ENCODE data around the gene TMEM59L.

Gene TMEM59L

DNA sequence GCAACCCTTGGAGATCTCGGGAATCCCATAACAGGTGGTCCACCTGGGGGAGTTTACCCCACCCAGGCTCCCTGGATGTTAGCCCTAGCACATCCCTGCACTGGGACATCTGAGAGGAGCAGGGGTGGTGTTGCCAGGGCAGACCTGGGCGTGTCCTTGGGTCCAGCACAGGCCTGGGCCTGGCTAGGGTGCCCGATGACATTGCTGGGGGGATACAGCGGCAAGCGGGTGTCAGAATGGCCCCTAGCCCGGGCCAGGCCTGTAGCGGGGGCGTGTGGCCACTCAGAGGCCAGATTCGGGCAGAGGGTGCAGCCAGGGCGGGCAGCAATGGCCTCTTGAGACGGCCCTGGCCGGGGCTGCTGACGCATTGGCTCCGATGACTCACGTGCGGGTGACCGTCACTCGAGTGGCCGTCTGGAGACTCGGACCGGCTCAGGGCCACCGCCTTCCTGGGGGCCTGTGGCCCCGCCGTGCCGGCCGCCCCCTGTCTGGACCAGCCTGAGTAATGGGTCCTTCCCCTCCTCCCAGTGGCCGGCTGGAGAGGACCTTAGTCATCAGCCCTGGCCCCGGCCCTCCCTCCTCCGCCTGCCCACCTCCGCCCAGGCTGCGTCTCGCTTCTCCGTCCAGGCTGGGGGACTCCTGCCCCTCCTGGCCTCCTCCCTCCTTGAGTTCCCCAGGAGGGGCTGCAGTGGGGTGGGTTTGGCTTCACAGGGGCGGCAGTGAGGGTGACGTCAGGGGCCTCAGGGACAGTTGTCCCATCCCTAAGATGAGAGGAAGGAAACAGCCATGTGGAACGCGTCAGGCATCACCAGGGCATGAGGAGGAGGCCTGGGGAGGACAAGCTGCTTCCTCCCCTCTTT is 47.6 kb downstream of the TMEM59L start:
- DNase-seq = no peak

DNA sequence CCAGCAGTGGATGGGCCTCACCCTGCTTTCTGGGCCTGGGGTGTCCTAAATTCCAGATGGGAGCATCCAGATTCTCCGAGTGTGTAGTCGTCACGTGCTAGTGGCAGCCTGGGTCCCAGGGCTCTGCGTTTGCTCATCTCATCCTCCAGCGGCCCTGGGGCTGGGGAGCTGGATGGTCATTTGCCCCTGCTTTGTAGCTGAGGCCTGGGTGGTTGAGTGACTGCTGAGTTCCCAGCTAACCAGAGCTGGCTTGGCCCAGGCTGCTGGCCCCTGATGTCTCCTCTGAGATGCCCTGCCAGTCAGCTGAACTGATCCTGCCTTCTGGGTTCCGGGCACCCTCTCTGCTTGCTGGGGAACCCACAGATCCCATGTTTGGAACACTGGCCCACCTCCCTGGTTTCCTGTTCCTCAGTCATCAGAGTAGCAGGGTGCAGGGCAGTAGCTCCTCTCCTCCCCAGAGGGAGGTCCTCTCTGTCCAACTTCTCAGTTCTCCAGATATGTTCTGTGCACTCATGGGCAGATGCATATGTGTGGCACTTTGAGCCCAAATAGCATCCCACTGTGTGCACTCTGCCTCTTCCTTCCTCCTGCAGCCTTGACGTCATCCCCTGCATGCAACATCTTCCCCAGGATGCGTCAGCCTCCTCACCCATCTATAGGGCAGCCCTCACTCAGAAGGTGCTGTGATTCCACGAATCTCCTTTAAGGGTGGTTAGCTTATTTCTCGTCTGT is 48.4 kb downstream of the TMEM59L start:
- DNase-seq = no peak

DNA sequence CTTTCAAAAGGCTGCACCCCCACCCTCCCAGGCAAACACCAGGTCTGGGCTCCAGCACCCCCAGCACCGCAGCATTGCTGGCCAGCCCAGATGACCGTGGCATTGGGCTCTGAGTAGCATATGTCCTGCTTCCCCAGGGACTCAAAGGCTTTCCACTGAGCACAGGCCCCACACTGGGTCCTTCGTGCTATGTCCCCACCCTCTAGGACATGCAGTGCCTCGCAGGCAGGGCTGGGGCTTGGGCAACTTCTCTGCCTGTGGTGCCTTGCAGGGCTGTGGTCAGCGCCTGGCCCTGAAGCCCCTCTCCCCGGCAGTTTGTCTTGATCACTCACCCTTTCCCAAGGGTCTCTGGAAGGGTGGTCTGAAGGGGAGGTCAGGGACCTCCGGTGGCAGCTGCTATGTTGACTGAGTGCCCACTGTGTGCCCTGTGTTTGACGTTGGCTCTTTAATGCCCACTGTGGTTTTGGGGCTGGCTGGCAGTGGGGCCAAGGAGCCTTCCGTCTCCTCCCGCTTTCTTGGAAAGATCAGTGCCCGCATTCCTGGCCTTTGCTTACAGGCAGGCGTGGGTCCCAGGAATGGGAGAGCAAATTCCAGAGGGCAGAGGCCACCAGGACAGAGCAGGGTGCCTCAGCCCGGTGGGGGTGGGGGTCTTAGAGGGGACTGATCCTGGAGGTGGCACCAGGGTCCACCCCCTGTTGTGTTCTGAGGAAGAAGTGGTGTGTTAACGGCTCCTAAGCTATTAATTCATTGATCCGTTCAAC is 50.5 kb downstream of the TMEM59L start:
- DNase-seq = no peak

DNA sequence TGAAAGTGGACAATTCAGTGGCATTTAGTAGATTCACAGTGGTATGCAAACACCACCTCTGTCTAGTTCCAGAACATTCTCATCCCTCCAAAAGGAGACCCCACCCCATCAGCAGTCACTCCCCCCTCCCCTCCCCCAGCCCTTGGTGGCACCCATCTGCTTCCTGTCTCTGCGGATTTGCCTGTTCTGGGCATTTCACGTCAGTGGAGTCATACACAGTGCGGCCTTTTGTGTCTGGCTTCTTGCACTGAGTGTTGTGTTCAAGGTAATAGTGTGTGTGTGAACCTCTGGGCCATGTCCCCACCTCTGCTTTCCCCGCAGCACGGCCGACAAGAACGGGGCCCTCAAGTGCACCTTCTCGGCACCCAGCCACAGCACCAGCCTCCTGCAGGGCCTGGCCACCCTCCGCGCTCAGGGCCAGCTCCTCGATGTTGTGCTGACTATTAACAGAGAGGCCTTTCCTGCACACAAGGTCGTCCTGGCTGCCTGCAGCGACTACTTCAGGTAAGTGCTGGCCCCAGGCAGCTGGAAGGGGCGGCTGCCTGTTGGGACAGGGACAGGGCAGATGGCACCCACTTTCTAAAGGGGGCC is 51.4 kb downstream of the TMEM59L start:
- DNase-seq = no peak

GRCh38 chr19:18665771-18666202 is 53.1 kb downstream of the TMEM59L start:
- no peak for DNase-seq

DNA sequence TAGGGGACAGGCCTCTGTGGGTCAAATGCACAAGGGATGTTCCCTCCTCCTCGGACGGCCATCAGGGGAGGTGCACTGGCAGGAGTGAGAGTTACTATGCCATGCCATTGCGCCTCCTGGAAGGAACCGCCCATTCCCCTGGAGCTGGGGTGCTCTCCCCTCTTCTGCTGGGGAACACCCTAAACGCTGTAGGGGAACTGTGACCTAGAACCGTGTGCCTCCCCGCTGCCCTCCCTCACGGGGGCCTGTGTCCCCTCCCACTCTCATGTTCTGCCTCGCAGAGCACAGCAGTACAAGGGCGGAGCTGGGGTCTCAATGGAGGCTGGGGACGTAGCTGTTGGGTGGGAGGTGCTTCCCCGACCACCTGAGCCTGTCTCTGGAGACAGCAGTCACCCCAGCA is 53.6 kb downstream of the TMEM59L start:
- no peak for DNase-seq

DNA sequence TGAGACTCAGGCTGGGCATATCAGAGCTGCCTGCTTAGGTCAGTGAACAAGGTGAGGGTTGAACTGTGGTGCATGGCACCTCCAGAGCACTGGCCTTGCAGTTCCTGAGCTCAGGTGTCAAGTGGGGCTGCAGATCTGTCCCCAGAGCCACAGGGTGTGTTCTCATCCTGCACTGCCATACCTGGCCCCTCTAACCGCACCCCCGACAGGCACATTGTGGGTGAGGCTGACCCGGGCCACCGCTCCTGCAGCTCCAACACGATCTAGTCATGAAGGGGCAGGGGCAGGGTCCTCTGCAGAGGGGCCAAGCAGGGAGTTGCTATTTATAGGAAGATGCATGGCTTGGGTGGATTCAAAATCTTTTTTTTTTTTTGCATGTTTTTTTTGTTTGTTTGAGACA is 54.1 kb downstream of the TMEM59L start:
- DNase-seq = no peak

DNA sequence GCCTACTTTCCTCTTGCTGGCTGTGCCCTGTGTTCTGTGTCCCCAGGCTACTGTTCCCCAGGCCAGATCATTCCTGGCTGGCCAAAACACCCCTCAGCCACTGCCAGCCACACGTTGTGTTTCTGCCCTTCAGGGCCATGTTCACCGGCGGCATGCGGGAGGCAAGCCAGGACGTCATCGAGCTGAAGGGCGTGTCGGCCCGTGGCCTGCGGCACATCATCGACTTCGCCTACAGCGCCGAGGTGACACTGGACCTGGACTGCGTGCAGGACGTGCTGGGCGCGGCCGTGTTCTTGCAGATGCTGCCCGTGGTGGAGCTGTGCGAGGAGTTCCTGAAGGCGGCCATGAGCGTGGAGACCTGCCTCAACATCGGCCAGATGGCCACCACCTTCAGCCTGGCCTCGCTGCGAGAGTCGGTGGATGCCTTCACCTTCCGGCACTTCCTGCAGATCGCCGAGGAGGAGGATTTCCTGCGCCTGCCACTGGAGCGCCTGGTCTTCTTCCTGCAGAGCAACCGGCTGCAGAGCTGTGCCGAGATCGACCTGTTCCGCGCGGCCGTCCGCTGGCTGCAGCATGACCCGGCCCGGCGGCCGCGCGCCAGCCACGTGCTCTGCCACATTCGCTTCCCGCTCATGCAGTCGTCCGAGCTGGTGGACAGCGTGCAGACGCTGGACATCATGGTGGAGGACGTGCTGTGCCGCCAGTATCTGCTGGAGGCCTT is 55.0 kb downstream of the TMEM59L start:
- DNase-seq = no peak

DNA sequence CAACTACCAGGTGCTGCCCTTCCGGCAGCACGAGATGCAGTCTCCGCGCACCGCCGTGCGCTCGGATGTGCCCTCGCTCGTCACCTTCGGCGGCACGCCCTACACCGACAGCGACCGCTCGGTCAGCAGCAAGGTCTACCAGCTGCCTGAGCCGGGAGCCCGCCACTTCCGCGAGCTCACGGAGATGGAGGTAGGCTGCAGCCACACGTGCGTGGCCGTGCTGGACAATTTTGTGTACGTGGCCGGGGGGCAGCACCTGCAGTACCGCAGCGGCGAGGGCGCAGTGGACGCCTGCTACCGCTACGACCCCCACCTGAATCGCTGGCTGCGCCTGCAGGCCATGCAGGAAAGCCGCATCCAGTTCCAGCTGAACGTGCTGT is 55.6 kb downstream of the TMEM59L start:
- DNase-seq = no peak

DNA sequence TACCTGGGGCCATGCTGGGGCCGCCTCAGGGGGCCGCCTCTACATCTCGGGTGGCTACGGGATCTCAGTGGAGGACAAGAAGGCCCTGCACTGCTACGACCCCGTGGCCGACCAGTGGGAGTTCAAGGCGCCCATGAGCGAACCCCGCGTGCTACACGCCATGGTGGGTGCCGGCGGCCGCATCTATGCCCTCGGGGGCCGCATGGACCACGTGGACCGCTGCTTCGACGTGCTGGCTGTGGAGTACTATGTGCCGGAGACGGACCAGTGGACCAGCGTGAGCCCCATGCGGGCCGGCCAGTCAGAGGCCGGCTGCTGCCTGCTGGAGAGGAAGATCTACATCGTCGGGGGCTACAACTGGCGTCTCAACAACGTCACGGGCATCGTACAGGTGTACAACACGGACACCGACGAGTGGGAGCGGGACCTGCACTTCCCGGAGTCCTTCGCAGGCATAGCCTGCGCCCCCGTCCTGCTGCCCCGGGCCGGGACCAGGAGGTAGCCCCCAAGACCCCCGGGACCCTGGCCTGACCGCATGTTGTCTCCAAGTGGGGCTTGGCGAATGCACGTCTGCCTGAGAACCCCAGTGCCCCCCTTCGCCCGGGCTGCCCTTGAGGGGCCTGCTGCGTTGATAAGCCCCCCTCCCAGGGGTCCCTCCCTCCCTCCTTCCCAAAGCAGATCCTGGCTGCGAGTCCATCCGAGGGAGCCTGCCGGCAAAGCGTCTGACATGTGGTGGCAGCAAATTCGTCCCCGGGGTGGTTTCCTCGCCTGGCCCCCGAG is 56.3 kb downstream of the TMEM59L start:
- no peak for DNase-seq

DNA sequence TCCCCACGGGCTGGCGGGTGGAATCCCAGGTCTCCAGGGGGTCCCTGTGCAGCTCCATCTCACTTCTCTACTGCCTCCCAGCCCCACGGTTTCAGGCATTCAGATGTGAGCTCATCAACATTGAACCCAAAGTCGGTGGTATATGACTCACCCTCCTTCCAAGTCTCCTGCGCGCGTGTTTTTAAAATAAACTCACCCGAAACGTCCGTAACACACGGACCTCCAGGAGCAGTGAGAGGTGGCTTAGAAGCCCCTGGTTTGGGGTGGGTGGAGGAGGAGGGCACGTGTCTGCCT is 56.8 kb downstream of the TMEM59L start:
- no peak for DNase-seq

- DNase-seq = no peak
These were observed 57.2 kb downstream of the TMEM59L start for GRCh38 chr19:18669883-18670282.

DNA sequence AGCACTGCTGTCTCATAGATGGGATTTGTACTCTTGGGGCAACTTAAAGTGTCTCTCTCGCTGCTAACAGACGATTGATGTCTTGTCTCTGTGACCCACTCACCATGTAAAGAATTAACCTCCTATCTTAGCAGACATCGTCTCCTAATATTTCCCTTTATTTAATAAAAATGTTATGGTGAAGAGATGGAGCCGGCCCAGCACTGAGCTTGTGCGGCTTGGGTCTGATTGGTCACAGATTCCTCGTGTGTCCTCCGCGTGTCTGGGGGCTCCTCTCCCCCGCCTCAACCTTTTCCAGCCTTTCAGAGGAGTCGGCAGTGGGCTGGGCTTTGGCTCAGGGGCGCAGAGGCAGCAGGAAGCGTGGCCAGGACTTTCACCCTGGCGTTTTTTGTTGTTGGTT is 57.6 kb downstream of the TMEM59L start:
- no peak for DNase-seq

Data from DMS153 (cell line).